ENCODE results near the gene DUSP12. TPM values are rescaled to one million over a fixed set of nuclear protein-coding genes. Genes with fewer than 3 reads are reported as not detected.
A peak's percentile ranks its signal among the peaks of the same experiment; 100 is the strongest.

Gene DUSP12
- total RNA-seq, 1 experiment from 2014 or later: 31.6 TPM

DNA sequence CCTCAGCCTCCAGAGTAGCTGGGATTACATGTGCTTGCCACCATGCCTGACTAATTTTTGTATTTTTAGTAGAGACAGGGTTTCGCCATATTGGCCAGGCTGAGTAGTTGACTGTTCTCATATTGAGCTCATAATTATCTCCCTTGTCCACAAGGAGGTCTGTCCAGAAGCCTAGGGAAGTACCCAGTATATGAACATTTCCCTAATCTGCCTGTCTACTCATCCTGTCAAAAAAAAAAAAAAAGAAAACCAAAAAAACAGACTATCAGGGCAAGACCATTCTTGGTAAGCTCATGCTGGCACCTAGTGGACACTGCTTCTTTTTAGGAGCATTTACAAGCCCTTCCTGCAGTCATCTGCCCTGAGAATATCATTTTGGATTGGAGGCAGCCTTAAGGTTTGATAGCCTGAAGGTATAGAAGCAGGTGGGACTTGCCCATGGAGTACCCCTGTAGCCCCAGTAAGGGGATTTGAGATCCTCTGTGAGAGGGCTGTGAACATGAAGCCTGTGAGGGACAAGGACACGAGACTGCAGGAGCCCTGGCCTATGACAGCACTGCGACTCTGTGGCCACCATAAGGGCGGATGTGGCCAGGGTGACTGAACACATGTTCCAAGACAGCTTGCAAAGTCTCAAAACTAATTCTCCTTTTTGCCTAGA is 10.8 kb upstream of the DUSP12 start:
- intact Hi-C loops (cut with micrococcal nuclease): loop anchor here (5.0 kb wide), 3 partner anchors 91 to 196 kb away; no protein-coding TSS in a partner anchor
- ATAC-seq (peak; percentile 73), DNase-seq (ENCODE audit: low read depth, low spot score) (peak; percentile 76)
- Histone ChIP-seq H3K27ac (ENCODE audit: low read depth, low read length) (no peak overlapping the region), H3K9ac (ENCODE audit: low read length) (no peak overlapping the region), H3K36me3 (ENCODE audit: control insufficient read depth in 1 of 2, insufficient read depth in 2 of 2, low read length in 2 of 2) (no peaks in the 10 kb centered on the region), H3K79me2 (ENCODE audit: insufficient read depth, low read length) (no peaks in the 10 kb centered on the region), H3K9me2 (ENCODE audit: insufficient read depth) (no peaks in the 10 kb centered on the region), H3K4me1 (ENCODE audit: control insufficient read depth in 1 of 2, insufficient read depth in 2 of 2, low read length in 2 of 2) (peaks cover 0 to 24% of the 10 kb centered on the region in 2 experiments; a peak in 2 of 4 replicates), H3K27me3 (ENCODE audit: insufficient read depth, low read length) (no peaks in the 10 kb centered on the region), H4K20me1 (ENCODE audit: insufficient read depth) (no peaks in the 10 kb centered on the region), H2AFZ (ENCODE audit: low read depth, low read length, poor library complexity, severe bottlenecking) (no peak overlapping the region), H3K9me3 (ENCODE audit: control insufficient read depth in 1 of 2, insufficient read depth in 1 of 2, low read depth in 1 of 2, low read length in 2 of 2) (no peaks in the 10 kb centered on the region), H3K4me2 (ENCODE audit: low read length) (no peak overlapping the region), H3K4me3 (replicated peaks in 1 of 2; ENCODE audit: low read depth in 1 of 2, low read length in 2 of 2) (no peak overlapping the region)
- ChIA-PET RAD21 (ENCODE audit: low non-redundant PET in 1 of 2, low total read pairs in 2 of 2, uncharacterized antibody in 2 of 2, unreplicated experiment in 2 of 2) (interaction anchor here in 1 of 2 experiments (0.7 to 1.5 kb wide), 3 partner anchors 11 to 350 kb away, joined by 3 to 5 read pairs (median 3); no protein-coding TSS in a partner anchor), CTCF (interaction anchor here (0.8 to 3.7 kb wide), 10 partner anchors 8 to 298 kb away, joined by 3 to 18 read pairs (median 5); partner anchors contain the start of gene DUSP12), POLR2A (interaction anchor here (1.0 to 1.5 kb wide), 2 partner anchors 11 to 91 kb away, joined by 3 to 6 read pairs; partner anchors contain the start of gene DUSP12)
- BruUV-seq (replicated peaks): no TSS peak
- TF ChIP-seq CEBPB (IDR thresholded peaks at IDR 0.05; ENCODE audit: low read depth): no peak
- no peak for TF ChIP-seq SIN3A (IDR thresholded peaks at IDR 0.05; ENCODE audit: low read depth)
- no peak for TF ChIP-seq ZFX (IDR thresholded peaks at IDR 0.05)
- TF ChIP-seq SP1 (IDR thresholded peaks at IDR 0.05; ENCODE audit: low read depth): no peak
- TF ChIP-seq, protein P1, sequence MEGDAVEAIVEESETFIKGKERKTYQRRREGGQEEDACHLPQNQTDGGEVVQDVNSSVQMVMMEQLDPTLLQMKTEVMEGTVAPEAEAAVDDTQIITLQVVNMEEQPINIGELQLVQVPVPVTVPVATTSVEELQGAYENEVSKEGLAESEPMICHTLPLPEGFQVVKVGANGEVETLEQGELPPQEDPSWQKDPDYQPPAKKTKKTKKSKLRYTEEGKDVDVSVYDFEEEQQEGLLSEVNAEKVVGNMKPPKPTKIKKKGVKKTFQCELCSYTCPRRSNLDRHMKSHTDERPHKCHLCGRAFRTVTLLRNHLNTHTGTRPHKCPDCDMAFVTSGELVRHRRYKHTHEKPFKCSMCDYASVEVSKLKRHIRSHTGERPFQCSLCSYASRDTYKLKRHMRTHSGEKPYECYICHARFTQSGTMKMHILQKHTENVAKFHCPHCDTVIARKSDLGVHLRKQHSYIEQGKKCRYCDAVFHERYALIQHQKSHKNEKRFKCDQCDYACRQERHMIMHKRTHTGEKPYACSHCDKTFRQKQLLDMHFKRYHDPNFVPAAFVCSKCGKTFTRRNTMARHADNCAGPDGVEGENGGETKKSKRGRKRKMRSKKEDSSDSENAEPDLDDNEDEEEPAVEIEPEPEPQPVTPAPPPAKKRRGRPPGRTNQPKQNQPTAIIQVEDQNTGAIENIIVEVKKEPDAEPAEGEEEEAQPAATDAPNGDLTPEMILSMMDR (IDR thresholded peaks at IDR 0.05 in 2 of 3, conservative IDR thresholded peaks at IDR 0.05 in 1 of 3; ENCODE audit: borderline replicate concordance in 1 of 3, insufficient read depth in 1 of 3, low read depth in 2 of 3, low read length in 2 of 3): peak; percentile 49 to 90 (median 64); a peak in 5 of 6 replicates
- no peak for TF ChIP-seq CBX3 (IDR thresholded peaks at IDR 0.05; ENCODE audit: low read depth)
- TF ChIP-seq ELF1 (IDR thresholded peaks at IDR 0.05; ENCODE audit: borderline replicate concordance, low read depth): no peak
- TF ChIP-seq POLR2AphosphoS5 (IDR thresholded peaks at IDR 0.05; ENCODE audit: low read depth, low read length): no peak
- TF ChIP-seq EZH2 (IDR thresholded peaks at IDR 0.05): no peak
- TF ChIP-seq ATF3 (IDR thresholded peaks at IDR 0.05): no peak
- TF ChIP-seq EZH2phosphoT487 (IDR thresholded peaks at IDR 0.05; ENCODE audit: borderline replicate concordance): no peak
- TF ChIP-seq RAD21 (IDR thresholded peaks at IDR 0.05; ENCODE audit: low read depth): peak; percentile 96
- TF ChIP-seq FOSL1 (IDR thresholded peaks at IDR 0.05; ENCODE audit: low read depth): no peak
- TF ChIP-seq JUND (IDR thresholded peaks at IDR 0.05): no peak

All from HCT116 (cell line).